GM18909 (cell line): ENCODE data around the gene DMRTA1.
"Not testable (repeated sequence)": the region's sequence is repeated elsewhere in the genome, so short reads cannot be mapped to it uniquely, and the experiment has no call there.

Experiments
- ATAC-seq: cut with Tn5 transposase; IDR thresholded peaks from one replicate; pipeline ENCODE4 v1.9.1; 2021; ENCODE audit warnings: mild to moderate bottlenecking; ENCODE audit not compliant: unreplicated experiment, poor library complexity

DMRTA1 gene

GRCh38 chr9:22455181-22455580 is 8.6 kb downstream of the DMRTA1 start:
- ATAC-seq: no peak

DNA sequence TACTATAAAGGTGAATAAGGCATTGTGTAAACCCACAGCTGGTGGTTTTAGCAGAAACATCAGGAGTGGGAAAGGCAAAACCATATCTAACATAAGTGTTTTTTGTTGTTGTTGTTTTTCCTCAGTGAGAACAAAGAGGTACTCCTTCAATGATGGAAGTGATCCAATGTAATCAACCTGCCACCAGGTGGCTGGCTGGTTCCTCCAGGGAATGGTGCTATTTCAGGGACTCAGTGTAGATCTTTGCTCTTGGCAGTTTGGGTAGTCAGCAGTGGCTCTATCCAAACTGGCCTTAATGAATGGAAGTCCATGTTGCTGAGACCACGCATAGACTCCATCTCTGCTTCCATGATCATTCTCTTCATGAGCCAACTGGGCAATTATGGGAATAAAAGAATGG is 10.8 kb downstream of the DMRTA1 start:
- ATAC-seq: no peak

DNA sequence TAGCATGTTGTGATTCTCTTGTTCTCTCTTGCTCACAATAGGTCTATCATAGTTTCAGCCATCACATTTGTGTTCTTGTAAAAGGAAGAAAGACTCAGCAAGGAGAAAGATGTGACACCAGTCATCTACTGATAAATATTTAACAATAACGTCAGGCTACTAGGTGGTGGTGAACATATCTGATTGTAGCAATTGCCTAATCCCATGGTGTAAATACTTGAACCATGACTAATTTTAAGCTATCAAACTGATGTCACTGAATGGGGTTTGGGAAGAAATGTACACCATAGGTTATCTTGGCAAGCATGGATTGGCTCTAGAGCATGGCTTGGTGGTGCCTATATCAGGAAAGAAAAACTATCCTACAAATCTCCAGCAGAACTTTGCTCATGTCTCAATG is 16.6 kb downstream of the DMRTA1 start:
- no peak for ATAC-seq

GRCh38 chr9:22469928-22470544 is 23.4 kb downstream of the DMRTA1 start:
- peak; percentile 80 for ATAC-seq

DNA sequence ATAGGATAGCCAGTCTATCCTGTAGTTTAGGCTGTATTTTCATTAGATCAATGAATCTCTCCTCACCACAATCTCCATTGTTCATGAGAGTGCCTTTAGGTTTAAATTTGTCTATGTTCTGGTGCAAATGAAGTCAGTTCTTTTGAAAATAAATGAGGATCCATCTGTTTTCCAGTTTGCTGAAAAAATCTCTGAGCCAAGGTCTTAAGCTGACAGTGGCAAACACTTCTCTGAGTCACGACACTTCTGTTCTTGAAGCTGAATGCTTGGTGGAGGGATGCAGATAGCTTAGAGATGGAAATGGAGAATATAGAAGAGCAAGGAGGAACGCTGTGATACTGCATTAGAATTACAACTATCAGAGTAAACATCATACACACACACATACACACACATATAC is 34.9 kb downstream of the DMRTA1 start:
- ATAC-seq: no peak

- no peak for ATAC-seq
Measured at GRCh38 chr9:22483528-22484070, 37.0 kb downstream of the DMRTA1 start.

DNA sequence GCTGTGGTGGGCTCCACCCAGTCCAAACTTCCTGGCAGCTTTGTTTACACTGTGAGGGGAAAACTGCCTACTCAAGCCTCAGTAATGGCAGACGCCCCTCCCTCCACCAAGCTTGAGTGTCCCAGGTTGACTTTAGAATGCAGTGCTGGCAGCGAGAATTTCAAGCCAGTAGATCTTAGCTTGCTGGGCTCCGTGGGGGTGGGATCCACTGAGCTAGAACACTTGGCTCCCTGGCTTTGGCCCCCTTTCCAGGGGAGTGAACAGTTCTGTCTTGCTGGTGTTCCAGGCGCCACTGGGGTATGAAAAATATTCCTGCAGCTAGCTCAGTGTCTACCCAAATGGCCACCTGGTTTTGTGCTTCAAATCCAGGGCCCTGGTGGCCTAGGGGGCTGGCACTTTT is 49.6 kb downstream of the DMRTA1 start:
- ATAC-seq: not testable (repeated sequence)
